ENCODE results near the gene SRD5A3.
A peak's percentile ranks its signal among the peaks of the same experiment; 100 is the strongest.

Gene SRD5A3

DNA sequence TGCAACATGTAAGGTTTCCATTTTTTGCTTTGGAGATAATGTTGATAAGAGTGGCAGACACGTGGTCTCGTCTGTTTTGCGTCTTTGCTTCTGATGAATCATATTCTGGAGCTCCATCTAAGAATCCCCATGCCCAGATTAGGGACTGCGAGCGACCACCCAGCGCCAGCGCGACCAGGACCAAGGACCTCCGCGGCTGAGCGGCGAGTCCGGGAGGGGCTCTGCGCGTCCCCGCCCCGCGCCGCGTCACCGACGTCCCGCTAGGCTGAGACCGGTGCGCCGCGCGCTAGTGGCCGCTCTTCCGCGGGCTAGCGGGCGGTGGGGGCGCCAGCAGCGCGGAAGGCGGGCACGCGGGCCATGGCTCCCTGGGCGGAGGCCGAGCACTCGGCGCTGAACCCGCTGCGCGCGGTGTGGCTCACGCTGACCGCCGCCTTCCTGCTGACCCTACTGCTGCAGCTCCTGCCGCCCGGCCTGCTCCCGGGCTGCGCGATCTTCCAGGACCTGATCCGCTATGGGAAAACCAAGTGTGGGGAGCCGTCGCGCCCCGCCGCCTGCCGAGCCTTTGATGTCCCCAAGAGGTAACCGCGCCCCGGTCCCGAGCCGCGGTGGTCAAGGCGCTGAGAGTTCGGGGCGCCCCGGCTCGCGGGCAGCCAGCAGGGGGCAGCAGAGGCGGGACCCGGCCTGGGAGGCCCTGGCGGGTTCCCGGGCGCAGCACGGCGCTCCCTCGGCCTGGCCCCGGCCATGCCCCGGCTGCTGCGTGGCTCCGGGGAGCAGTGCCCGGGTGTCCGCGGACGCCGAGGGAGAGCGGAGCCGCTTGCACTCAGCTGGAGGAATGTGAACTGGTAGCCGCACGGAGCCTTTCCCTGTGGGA is at the start of gene SRD5A3:
TSS of gene SRD5A3 (plus strand) at position 263 of the 871 bp plus-strand sequence. CDS start at position 358, 95 bp downstream.
- peak; percentile 3 to 91 (median 80) for DNase-seq

DNA sequence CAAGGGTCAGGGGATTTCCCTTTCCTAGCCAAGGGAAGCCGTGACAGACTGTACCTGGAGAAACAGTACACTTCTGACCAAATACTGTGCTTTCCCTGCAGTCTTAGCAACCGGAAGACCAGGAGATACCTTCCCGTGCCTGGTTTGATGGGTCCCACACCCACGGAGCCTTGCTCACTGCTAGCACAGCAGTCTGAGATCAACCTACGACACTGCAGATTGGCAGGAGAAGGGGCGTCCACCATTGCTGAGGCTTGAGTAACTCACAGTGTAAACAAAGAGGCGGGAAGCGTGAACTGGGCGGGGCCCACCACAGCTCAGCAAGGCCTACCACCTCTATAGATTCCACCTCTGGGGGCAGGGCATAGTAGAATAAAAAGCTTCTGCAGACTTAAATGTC is 48.7 kb upstream of the SRD5A3 start:
- no peak for DNase-seq

DNA sequence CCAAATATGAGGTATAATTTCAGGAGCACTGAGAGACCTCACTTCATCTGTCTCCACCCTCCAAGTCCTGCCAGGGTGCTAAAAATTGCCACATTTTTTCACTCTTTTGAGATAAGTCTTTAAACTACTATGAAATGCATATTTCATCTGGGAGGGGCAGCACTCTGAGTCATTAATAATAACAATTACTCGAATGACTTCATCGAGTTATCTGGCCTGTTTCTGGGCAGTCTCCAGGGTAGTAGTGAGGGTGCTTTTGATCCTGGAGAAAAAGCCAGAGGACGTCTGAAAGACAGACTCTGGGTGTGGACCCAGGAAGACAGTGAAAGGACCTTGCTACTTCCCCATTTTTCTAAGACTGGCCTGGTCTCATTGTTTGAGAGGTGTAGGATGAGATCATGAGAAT is 42.3 kb upstream of the SRD5A3 start:
- no peak for DNase-seq

DNA sequence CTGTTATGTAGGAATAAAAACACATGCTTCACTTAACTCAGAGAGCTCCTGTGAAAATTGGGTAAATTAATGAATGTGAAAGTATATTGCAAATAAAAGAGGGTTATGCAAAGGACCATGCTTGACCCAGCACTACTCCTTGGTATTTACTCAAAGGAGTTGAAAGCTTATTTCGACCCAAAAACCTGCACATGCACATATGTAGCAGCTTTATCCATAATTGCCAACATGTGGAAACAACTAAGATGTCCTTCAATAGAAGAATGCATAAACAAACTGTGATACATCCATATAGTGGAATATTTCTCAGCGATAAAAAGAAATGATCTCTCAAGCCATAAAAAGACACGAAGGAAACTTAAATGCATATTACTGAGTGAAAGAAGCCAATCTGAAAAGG is 41.7 kb upstream of the SRD5A3 start:
- no peak for DNase-seq

DNA sequence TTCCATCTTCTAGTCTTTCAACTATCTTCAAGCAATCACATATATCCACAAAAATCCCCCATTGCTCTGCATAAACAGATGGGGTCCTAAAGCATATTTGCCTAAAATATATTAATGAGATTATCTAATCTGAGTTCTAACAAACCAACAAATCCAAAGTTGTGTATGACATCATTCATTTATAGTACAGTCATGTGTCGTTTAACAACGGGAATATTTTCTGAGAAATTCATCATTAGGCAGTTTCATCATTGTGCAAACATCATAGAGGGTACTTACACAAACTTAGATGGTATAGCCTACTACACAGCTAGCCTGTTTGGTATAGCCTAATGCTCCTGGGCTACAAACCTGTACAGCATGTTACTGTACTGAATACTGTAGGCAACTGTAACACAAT is 38.0 kb upstream of the SRD5A3 start:
- DNase-seq, result no peak

DNA sequence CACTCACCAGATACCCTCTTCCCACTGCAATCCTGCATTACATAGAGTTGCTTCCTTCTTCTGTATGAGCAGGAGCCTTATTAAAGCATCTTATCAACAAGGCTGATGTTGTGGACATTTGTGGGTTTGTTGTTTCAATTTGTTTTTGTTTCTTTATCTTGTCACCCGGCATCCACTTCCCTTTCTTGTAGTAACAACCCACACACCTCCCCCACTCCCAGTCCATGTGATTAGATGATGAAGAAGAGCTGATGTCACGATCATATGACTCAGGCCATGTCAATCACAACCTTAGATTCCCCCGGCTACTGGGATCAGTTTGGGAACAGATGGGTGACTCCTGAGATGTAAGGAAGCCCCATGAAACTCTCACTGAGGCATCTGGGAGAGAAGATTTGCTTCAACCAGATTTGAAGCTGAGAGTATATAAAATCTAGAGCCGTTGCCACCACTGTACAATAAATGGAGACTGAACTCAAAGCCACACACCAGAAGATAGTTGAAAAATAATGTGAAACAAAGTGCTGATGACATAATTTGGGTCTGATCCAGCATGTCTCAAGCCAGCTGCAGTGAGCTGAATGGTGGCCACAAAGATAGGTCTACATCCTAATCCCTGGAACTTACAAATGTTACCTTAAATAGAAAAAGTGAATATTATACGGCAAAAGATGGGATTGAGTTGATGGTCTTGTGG is 34.1 kb upstream of the SRD5A3 start:
- DNase-seq, result peak in 19 of 58 donors; percentile 4 to 54 (median 15)

DNA sequence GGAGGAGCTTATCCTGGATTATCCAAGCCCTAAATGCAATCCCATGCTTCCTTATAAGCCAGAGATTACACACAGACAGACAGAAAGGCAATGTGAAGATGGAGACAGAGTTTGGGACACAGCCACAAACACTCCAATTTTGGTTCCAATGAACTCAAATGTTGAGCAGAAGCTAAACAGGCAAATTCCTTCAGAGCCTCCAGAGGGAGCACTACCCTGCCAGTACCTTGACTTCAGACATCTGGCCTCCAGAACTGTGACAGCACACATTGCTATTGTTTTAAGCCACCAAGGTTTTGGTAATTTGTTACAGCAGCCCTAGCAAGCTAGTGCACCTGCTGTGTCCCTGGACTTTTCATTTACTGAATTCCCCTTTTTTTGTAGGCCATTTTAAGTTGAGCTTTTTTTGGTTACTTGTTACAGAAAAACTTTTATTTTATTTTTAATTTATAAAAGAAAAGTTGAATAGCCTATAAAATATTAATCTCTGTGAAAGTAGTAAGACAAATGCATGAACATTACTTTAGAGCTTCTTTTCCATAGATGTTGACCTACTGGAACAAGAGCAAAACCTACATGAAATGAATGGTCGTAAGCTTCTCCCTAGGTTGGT is 33.4 kb upstream of the SRD5A3 start:
- peak in 4 of 58 donors; percentile 6 to 19 (median 10) for DNase-seq

DNA sequence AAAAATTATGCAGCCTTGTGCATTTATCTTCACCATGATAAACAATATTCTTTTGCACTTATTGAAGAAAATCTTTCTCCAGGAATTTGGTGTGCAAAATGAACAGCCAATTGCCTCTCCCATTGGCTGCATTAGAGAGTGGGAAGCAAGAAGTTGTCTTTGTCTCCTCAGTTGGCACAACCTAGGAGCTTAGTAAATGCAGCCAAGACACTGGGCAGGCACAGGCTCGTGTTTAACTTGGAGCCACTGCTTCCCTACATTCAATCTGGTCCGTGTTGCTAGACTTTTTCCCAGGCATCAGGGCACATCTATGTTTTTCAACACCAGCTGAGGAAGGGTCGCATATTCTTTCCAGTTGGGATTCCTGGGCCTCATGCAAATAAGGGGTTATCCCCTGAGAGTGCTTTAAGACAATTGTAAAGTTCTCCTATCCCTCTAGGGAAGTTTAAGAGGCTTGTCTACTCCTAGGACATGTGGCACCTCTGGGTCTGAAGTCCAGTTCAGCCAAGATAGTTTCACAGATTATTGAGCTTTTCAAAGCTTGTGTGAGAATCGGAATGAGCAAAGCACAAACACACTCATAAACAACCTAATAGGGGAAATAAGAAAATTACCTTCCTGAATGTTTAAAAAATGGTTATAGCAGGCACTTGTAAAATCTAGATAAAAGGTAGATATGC is 31.8 kb upstream of the SRD5A3 start:
- DNase-seq, result peak in 3 of 58 donors; percentile 2 to 16 (median 6)

DNA sequence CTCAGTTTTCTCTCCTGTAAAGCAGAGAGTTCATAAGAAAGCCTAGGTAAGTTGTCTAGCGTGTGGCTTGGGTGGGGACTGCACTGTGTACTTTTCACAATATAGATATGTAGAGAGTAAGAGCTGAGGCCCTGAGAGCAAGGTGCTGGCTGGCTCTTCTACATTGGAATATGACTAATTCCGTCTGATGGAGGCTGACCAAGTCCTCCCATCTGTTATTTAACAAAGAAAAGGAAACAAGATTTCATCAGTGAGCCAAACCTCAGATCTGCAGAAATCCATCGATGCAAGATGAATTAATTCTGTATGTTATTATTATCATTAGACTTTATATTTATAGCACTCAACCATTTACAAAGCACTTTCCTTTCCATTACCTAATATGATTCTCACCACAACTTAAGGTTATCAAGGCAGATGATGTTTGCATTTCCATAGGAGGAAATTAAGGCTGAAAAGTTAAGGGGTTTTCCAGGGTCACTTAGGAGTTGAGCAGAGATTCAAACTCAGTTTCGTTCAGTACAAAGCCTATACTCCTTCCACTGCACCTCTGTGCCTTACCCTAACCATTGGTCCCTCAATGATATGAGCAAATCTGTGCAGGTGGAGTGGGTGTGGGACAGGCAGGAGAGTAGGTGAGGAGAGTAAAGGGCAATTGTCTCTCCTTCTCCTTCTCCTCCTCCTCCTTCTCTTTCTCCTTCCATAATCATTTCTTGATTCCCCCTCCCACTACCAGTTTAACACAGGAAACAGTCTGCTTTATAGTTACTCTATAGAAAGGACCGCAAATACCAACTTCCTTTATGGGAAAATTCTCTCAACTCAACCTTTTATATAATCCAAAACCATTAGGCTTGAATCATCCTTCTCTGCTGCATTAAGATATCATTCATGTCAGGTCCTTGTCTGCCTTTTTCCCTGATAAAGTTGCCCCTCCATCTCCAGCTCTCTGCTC is 27.6 kb upstream of the SRD5A3 start:
- DNase-seq, result peak in 2 of 58 donors; percentile 3 to 10

DNA sequence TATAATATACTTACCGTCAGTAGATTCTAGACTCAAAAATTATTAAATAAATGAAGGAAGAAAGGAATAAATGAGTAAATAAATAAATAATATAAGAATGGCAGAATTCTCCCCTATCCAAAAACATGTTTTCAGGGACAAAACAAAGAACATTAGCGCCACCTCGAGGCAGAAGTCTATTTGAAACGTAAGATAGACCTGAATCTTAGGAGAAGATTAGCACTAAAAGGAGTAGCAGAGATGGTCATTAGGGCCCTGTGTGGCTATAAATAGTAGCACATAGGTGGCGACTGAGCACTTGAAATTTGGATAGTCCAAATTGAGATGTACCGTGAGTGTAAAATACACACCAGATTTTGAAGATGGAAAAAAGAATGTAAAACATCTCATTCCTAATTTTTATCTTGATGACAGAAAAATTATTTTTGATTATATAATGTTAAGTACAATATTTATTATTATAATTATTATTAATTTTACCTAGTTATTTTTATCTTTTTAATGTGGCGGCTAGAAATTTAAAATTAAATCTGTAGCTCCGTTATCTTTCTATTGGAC is 24.3 kb upstream of the SRD5A3 start:
- peak in 43 of 58 donors; percentile 2 to 85 (median 30) for DNase-seq

DNA sequence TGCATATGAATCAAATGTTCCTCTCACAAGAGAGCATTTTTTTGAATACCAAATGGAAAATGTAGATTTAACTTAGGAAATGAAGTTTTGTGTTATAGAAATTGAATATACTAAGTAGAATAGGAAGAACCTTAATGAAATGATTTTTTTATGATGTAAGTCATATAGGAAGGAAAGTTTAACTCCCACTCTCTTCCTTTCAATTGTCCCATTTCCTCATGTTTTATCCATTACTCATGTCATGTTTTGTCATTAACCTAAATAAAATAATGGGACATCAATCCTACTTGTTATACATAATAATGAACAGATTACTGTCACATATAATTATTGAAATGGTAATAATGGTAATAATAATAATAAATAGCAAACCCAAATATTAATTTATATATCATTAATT is 22.7 kb upstream of the SRD5A3 start:
- no peak for DNase-seq

DNA sequence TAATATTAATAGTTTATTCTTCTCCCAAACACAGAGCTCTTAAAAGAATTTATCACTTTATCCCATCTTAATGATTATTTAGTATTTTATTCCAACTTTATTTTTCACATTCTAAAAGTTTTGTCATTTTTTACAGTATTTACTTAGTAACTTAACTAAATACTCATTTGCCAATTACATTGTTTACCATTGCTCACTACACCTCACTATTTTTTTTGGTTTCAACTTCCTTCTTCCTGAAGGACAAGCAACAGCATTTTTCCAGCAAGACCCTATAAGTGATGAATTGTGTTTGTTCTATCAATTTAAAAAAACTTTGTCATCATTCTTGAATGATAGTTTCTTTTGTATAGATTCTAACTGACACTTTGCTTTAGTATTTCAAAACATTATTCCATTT is 19.4 kb upstream of the SRD5A3 start:
- no peak for DNase-seq

DNA sequence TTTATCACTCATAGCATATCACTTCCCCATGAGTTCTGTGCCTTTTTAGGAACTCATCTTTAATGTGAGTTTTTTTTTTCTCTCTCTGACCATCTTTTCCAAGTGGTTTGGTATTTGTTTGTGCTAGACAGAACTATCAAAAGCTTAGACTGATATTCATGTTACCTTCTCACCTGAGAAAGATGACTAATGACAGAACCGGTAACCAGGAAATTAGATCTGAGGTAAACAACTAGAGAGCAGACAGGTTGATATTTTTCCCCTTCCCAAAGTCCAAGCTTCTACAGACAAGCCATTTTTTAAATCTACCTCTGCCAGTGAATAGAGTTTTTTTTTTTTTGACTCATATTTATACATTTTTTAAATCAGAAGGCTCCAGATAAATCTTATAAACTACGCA is 17.0 kb upstream of the SRD5A3 start:
- DNase-seq, result no peak

DNA sequence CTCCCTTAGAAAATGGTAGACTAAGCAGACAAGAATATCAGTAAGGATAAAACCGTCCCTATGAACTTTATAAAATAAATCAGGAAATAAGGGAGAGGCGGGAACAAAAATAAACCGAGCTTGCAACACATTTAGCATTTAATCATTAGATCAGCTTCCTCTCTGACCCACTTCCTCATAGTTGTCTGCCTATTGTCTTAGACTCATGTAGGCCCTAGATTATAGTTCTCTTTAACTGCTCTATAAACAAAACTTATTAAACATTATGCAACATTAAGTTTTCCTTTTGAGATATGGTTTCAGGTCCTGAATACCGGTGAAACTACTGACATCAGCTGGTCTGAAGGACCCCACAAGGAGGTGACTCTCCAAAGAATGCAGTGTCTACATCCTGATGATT is 15.8 kb upstream of the SRD5A3 start:
- no peak for DNase-seq

DNA sequence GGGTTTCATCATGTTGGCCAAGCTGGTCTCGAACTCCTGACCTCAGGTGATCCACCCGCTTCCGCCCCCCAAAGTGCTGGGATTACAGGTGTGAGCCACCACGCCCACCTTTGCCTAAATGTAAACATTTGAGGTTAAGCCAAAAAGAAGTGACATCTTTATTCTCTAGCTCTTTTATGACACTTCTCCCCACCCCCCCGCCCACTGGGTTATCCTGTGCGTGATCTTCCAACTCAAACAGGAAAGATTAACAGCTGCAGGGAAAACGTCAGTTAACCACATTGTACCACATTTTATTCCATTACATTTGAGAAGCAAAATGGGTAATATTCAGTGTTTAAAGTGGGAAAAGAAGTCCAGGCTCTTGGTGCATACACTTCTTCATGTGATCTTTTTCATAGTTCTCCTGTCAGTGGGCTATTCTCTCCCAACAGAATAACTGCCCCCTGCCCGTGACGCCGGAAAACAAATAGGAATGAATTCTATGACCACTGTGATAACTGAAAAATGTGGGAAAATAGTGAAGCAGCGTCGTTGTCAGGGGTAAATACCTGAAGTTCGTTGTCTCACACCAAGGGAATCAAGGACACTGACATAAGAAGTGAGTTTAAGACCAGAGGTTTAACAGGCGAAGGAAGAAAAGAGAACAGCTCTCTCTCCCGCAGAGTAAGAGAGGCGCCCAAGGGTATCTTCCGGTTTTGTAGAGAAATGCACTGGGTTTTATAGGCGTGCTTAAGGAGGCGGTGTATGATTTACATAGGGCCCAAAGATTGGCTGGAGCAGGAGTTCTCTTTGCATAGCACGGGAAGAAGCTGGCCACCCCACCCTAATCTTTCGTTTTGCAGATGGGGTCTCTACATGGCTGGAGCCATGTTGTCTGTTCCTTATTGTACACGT is 9.7 kb upstream of the SRD5A3 start:
- no peak for DNase-seq

DNA sequence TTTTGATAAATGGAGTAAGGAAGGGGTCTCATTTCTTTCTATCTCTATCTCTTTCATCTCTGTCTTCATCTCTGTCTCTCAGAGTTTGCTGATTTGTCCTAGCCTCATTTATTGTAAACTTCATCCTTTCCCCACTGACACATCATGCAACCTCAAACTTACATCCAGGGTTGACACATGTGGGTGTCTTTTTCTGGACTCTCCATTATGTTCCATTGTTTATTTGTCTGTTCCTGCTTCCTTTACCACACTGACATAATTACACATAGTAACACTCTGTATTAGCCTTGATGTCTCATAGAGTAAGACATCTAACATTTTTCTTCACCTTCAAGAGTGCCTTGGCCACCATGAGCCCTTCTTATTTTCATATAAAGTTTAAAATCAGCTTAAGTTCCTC is 8.1 kb upstream of the SRD5A3 start:
- no peak for DNase-seq

DNA sequence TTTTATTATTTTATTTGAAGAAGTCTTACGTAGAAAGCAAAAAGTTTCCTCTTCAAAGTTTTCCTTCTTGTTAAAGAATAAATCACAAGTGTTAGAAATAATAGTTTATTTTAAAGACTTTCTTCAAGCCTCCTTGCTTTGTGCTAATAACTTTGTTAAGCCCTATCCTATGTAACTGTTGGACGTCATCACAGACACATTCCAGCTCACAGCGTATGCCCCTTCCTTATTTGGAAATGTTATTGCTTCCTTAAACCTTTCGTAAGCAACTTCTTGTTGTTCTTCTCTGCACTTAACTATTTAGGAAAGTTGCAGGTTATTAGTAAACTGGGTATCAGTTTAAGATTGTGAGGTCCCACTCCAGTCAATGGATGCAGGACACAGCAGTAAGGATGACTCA is 7.6 kb upstream of the SRD5A3 start:
- no peak for DNase-seq

DNA sequence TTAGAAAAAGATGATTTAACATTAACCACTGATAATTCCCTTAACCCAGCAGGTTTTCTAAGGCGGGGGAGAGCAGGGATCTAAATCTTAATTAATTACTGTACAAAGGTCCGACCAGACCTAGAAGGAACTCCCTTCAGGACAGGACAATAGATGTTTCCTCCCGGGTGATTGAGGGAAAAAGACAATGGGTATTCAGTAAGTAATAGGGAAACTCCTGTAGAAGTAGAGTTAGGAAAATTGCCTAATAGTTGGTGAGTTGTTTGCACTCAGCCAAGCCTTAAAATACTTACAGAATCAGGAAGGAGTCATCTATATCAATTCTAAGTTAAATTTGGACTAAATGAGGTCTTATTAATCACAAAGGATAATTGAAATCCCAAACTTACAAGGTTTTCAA is 5.8 kb upstream of the SRD5A3 start:
- no peak for DNase-seq

DNA sequence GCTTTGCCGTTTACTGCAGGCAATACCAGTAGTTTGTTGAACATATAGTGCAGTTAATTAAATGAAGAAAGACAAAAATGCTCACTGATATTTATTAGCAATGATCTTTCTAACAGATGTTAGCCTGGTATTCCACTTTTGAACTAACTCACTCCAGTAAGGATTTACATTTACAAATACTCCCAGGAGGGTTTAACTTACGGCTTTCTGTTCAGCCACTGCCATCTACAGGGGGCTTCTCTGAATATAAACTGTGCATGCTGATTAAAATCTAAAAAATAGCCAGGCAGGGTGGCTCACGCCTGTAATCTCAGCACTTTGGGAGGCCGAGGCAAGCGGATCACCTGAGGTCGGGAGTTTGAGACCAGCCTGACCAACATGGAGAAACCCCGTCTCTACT is 2.2 kb upstream of the SRD5A3 start:
- DNase-seq, result no peak

Measured in anterior cingulate cortex (tissue), 58 donors.